NCI-H146 treated with DMSO at 0.1 percent for 48 hours (cell line): ENCODE measurements around the gene SLCO4A1.

ENCODE experiments used
- DNase-seq: peaks from one replicate; lab custom pipeline; 2025; ENCODE audit not compliant: unreplicated experiment; lab: John Stamatoyannopoulos, UW

Gene SLCO4A1

GRCh38 chr20:62642051-62642665 lies at the start of gene SLCO4A1:
Gene SLCO4A1, plus strand, starts transcription at chr20:62642503. Its CDS starts 13,952 bp downstream, at chr20:62656455.
- DNase-seq, result peak; percentile 53

GRCh38 chr20:62592506-62593177 lies 49.7 kb upstream of the SLCO4A1 start:
- DNase-seq, result no peak

GRCh38 chr20:62593616-62594015 lies 48.7 kb upstream of the SLCO4A1 start:
- DNase-seq, result no peak

GRCh38 chr20:62595069-62595468 lies 47.2 kb upstream of the SLCO4A1 start:
- no peak for DNase-seq

GRCh38 chr20:62595491-62595890 lies 46.8 kb upstream of the SLCO4A1 start:
- no peak for DNase-seq

DNA sequence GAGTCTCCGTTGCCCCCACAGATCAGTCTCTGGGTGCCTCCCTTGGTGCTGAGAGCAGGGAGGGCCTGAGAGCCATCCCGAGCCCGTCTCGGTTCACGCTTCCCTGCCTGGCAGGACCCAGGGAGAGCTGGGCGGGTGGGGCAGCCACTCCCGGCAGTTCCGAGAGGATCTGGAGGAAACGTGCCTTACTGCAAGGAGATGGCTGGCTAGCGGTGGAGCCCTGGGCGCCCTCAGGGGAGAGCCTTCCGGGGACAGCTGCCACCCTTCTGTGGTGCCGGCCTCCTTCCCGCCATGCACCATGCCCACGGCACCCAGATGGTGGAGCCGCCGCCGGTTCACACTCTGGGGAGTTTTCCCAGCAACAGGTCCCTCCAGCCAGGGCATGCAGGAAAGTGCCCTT lies 45.8 kb upstream of the SLCO4A1 start:
- DNase-seq, result no peak

GRCh38 chr20:62596921-62597320 lies 45.4 kb upstream of the SLCO4A1 start:
- no peak for DNase-seq

DNA sequence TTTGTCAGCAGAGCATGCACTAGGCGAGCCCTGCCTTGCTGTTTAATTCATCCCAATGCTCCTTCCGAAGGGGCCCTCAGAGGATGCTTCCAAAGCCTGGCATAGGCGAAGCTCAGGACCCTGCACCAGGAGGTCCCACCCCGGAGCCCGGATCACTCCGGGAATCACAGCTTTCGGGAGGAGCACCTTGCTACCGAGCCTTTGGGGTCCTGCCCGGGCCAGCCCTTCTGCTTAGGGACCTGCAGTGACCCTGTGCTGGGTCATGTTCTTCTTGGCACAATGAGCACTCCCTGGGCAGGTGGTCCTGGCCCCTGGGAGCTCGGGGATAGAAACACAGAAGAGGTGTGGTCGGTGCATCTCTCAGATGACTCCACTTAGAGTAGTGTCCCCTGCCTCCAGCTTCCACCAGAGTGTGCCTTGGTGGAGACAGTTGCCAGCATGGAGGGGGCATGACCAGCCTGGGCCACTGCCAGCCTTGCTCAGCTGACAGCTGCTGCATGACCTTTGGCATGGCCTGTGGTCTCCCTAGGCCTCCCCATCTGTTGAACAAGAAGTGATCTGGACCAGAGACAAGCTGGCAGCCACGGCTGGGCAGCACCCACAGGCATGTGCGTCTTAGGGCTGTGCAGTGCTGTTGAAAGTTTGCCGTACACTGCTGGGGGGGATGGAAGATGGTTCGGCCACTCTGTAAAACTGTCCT lies 44.7 kb upstream of the SLCO4A1 start:
- no peak for DNase-seq

GRCh38 chr20:62598761-62599194 lies 43.5 kb upstream of the SLCO4A1 start:
- no peak for DNase-seq

DNA sequence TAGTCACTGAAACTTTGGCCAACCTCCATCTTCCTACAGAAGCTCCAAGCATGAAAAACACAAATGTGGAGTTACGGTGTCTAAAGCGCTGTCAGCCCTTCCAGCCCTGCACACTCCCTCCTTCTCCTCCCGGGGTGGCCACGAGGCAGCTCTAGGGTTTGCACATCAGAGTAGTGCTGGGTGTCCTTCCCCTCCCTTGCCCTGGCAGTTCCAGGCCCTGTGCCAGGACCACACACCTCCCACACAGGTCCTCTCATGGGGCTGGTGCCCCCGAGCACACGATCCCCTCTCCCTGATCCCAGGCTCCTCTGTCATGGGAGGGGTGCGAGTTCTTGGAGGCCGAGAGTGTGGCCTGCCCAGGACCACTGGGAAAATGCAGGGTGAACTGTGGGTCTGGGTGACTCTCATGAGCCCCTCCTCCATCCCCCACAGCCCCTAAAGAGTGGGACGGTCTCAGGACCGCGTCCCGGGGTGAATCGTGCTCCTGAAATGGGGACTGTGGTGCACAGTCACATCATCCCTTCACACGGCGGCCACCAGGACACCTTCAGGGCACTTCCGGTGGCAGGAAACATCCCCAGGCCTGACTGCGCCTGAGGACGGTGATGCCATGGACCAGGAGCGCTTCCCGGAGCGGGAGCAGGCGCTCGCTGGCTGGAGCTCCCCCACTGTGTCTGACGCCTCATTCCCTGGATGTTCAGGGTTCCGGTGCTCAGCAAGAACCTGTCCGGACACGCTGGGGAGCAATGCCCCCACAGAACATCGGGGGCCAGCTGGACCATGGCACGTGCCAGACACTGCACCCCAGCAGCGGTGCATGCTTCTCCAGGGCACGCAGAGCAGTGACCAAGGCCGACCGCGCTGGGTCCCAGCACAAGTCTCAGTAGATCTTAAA lies 42.8 kb upstream of the SLCO4A1 start:
- no peak for DNase-seq

DNA sequence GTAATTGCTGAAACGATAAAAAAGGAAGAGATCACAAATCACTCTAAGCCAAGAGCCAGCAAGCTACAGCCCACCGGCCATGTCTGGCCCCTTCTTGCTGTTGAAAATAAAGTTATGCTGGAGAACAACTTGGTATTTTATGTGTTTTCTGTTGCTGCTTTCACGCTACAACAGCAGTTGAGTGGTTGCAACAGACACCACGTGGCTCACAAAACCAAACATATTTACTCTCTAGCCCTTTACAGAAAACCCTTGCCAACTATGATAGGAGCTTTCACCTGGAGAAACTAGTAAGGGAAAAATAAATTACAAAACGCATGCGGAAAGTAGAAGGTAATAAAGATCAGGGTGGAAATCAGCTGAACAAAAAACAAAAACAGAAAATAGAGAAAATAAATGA lies 41.1 kb upstream of the SLCO4A1 start:
- DNase-seq, result no peak

DNA sequence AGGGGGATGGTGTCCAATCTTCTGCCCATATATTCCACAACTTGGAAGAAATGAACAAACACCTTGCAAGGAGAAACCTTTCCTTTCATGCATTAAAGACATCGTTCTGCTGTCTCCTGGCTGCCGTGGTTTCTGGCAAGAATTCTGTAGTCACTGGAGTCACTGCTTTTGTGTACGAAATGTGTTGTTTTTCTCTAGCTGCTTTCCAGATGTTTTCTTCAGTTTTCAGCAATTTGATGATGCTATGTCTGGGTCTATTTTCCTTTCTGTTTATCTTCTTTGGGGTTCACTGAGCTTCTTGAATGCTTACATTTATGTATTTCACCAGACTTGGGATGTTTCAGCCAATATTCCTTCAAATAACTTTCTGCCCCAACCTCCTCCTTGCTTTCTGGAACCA lies 40.6 kb upstream of the SLCO4A1 start:
- no peak for DNase-seq

- DNase-seq, result no peak
Observed at GRCh38 chr20:62602550-62602949, 39.8 kb upstream of the SLCO4A1 start.

DNA sequence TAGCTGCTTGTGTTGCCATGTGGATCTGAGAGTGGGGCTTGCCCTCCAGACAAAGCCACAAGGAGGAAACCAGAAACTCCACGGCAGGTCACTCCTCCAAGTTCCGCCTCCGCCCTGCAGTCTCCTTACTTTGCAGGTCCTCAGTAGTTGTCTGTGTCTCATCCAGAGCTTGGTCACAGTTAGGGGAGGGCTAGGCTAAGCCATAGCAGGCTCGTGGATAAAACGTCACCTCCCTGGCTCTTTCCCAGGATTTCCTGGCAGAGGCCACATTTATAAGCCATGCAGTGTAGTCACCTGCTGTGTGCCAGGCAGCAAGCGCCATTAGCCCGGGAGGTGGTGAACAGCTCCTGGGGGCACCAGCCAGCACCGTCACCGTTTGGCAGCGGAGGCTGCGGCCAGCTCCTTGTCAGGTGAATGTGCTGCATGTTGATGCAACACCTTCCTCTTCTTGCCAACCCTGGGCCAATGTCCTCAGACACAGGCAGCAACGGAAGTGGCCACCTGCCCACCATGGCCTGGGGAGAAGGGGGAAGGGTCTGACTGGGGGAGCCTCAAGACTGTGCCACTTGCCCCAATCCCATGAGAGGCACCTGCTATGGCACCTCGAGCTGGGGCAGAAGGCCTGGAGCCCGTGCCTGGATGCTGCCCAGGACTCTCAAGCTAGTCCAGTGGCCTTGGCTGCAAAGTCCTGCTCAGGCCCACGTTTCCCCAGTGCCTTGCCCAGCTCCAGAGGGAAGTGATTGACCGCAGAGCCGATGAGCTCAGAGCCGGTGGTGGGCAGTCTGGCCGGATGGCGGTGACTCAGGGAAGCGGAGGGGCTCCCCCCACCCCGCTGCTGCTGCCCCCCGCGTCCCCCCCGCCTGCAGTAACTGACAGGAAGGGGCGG lies 39.0 kb upstream of the SLCO4A1 start:
- no peak for DNase-seq

- no peak for DNase-seq
Observed at GRCh38 chr20:62603907-62604785, 38.2 kb upstream of the SLCO4A1 start.

- no peak for DNase-seq
Observed at GRCh38 chr20:62604796-62605195, 37.5 kb upstream of the SLCO4A1 start.

DNA sequence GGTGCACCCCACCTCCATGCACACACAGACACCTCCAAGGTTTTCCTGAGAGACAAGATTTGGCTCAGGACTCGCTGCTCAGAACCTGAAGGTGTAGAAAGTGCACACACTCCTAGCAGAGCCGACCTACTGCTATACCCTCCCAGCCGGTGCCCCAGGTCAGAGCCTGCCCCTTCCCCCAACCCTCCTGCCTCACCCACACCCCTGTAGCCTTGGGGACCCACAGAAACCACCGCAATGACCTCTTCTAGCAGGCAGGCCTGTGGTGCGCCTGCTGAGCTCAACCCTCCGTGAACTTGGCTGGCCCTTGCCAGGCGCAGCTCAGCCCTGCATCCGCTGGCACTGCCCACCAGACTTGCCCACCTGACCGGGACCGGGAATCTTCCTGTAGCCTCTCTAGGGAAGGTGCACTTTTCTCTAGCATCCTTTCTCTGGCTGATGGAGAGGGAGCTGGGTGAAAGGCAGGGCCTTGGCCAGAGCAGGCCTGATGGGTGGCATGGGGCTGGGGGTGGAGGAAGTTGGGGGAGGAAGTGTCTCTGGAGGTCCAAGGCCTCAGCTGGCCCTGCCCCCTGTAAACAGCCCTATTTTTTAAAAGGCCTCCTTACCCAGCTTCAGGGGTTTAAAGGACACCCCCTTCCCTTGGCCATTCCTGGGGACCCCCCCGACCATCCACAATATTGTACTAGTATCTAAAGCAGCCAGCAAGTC lies 36.9 kb upstream of the SLCO4A1 start:
- no peak for DNase-seq

DNA sequence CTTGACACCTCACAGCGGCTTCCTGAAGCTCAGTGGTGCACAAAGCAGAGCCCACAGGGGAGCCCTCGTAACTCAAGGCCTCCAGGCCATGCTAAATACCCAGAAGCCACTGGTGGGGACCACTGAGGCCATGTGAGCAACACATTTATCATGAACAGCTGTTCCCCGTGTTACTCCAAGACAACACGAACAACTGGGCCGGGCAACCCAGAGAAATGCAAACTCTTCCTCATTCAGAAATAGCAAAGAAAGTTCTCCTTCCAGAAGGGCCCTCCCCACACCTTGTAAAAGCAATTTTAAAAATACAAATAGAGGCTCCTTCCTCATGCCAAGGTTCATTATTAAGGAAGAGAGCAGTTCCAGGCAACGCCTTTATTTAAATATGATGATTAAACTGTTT lies 36.3 kb upstream of the SLCO4A1 start:
- no peak for DNase-seq
